GM18526 (cell line): ENCODE results near the gene GUCY1A2.

ENCODE experiments used
- POLR2A ChIP-seq: IDR thresholded peaks from 3 replicates; pipeline ENCODE4 v1.6.1; 2011; ENCODE audit not compliant: insufficient read length; ENCODE audit errors: extremely low read depth

The GUCY1A2 gene

GRCh38 chr11:106969644-106970355, 48.5 kb downstream of the GUCY1A2 start:
- no peak for TF ChIP-seq POLR2A

DNA sequence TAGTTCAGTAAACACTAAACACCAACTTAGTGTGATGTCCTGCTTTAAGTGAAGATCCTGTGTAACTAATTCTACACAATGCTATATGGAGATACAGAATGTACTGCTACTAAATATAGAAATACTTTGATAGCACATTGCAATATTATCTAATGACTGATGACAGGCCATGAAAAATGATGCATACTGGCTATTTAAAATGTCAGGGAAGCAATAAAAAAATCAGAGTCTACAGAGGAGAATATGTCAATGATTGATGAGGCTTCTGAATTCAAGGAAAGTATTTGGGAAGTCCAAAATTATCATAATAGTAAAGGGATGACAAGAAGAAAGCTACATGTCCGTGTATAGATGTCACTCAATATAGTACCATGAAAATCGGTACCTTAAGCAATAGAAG, 55.3 kb downstream of the GUCY1A2 start:
- no peak for TF ChIP-seq POLR2A

DNA sequence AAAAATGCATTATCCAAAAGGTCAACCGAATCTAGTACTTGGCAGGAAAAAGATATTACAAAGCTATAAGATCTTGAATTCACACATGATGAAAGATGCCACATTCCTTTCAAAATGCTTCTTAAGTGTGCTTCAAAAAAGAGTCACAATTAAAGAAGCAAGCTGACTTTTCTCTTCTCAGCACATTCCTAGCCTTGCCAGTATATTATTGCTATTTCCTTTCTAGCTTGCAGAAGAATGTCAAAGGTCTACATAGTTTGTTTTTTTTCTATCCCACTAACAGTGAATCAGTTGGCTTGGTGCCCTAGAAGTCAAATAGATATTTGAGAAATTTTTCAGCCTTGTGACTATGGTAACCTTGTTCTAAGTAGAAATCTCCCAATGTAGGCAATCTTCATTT, 56.8 kb downstream of the GUCY1A2 start:
- no peak for TF ChIP-seq POLR2A

DNA sequence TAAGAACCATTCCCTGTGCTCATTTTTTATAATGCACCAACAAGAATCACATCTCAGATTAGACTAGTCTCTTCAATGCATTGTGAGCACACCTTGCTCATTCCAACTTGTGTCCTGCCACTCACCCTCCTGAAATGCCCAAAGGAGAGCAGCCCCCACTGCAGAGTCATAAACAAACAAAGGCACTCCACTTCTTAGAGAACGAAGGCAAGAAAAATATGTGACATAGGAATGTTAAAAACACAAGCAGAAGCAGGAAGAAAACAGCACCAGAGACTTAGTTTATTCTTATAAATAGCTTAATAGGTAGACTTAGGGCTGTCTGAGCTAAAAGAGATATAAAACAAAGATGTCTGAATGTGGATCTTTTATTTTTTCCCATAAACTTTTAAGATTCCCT, 57.2 kb downstream of the GUCY1A2 start:
- no peak for TF ChIP-seq POLR2A

- no peak for TF ChIP-seq POLR2A
These were observed 58.5 kb downstream of the GUCY1A2 start for GRCh38 chr11:106959800-106960199.

DNA sequence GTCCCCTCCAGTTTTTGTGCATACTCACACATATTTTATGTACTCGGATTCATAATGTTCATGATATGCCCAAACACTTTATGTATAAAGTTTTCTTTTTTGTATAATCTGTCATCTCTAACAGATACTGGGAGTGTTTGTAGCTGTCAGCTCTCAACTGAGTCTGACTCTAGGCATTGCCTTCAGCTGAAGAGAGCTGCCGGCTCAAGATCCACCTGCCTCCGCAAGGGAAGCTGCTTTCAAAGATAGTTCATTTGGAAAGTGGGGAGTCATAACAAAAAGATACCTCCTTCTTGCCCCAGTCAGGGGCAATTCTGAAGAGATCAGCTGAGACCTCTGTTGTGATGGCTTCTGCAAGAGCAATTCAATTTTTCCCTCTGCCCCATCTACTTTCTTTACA, 58.9 kb downstream of the GUCY1A2 start:
- no peak for TF ChIP-seq POLR2A

DNA sequence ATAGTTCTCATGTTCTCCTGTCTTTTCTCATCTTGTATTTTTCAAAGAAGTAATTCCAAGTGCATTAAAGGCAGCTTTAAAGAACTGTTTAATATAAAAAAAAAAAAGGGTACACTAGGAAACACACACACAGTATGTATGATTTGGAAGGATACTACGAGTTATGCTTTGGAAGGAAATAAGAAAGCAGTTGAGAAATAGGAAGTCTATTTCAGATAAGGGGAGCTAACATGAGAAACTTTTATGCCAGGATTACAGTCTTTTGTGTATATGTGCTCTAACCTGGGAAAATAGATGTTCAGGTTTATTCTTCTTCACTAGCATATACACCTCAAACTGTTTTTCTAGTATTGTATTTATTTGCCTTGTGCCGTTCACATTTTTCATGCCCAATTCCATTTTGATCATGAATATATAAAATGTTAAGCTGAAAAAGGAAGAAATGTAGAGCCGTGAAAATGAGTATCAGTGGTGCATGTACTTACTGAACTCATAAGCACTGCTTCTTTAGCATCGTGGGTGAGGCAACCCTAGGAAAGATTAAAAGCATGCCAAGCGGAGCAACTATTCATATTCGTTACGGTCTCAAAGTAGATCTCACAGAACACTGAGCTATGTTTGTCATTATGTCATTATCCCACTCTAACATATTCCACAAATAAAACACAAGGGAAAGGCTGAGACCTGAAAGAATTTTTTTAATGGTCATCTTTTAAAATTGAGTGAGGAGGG, 59.6 kb downstream of the GUCY1A2 start:
- TF ChIP-seq POLR2A, result no peak

DNA sequence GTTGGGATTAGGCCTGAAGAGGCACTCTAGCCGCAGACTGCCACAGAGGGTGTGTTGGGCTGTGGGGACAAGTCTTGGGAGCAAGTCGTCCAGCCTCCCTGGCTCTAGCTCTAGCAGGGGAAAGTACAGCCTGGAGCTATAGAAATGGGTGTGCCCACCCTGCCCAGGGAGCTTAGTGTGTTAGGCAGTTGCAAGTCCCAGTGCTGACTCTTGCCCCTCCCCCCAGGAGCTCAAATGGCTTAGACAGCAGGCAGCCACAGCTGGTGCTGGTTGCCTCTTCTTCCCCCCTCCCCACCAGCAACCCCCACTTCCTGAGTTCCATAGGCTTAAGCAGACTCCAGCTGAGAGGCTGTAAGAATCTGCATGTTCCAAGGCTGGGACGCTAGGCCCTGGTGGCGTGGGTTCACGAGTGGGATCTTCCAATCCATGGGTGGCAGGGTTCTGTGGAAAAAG, 61.2 kb downstream of the GUCY1A2 start:
- no peak for TF ChIP-seq POLR2A

DNA sequence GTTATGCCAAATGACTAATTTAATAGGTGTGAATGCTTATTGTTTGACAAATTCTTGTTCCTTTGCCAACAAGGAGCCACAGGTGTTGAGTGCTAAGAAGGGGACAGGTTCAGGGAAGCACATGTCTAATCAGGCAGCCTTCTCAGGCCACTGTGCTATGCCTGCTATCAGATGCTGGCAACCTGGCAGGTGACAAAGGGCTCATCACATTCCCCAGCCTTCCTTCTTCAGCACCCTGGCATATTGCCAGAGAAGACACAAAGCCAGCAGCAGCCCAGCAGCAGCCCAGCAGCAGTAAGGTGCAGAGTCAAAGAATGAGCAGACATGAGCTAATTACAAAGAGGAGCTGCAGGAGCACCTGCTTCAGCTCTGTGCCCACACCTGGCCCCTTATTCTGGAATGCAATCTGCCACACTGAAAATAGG, 68.2 kb downstream of the GUCY1A2 start:
- no peak for TF ChIP-seq POLR2A

- TF ChIP-seq POLR2A, result no peak
These were observed 75.2 kb downstream of the GUCY1A2 start for GRCh38 chr11:106943089-106943488.

DNA sequence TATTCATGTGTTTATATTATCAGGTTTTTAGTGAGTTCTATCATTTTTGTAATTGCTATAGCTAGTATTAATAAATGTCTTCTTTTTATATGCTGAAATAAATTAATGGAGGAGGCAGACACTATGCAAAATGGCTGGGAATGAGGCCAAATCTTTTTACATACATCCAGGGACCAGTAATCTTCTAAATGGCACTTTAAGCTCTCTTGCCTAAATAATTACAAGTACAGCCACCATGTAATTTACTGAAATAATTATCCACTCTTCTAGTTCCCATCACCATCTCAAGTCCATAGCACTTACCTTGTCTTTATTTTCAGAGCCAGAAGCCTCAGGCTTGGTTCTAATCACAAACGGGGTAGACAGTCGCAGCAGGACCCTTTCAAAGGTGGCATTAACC, 79.1 kb downstream of the GUCY1A2 start:
- TF ChIP-seq POLR2A, result no peak

DNA sequence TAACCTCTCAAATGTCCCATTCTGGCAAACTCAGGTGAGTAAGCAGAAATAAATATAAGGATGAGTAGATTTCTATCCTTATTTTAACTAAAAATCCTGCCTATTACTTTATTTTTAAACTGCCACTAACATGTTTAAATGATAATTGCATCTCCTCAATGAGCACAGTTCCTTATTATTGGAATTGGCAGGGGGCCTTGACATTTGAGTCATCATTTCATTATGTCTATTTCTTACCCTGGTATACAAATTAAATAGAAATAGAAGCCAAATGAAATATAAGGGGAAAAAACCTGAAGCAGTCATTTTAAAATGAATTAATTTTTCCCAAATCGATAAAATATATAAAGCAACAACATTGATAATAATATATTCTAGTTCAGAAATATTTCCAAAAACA, 81.2 kb downstream of the GUCY1A2 start:
- TF ChIP-seq POLR2A, result no peak

GRCh38 chr11:106925245-106925644, 93.0 kb downstream of the GUCY1A2 start:
- no peak for TF ChIP-seq POLR2A

DNA sequence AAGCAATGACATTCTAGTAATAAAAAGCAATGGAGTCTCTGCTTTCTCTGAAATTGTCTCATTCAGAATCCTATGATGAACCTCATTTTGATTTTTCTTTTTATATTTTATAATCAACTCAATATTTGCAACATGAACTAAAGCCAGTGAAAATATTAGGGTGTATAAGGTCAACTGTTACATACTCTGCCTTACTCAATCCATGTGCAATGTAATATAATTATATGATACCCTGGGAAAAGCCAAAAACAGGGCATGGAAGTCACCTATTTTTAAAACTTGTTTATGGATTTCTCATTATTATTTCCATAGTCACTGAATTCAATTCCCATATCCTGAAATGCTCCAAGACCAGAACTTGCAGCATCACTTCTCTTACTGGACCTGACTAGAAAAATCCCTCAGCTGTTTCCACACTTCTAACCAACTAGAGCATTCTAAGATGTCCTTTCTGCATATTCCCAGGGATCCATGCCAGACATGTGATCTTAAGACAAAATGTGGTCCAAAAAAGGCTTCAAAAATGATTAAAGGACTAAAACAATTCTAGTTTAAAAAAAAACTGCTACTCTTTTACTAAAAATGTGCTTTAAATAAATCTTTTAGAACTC, 97.3 kb downstream of the GUCY1A2 start:
- TF ChIP-seq POLR2A, result no peak

DNA sequence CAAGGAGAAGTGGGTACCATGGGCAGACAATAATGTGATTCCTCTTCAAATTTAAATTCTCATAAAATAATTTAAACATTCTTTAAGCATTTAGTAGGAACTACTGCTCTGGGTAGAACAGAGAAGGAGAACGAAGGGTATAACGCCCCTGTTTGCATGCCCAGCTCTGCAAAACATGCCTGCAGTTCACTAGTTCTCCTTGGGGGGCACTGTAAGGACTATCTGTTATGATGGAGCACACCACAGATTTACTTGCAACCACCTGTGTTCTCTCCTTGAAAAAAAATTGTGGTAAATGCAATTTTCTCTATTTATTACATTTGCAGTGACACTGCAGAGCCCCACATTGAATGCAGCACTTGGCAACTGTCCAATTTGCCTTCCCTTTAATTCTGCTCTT, 100.3 kb downstream of the GUCY1A2 start:
- TF ChIP-seq POLR2A, result no peak

GRCh38 chr11:106914409-106914808, 103.9 kb downstream of the GUCY1A2 start:
- no peak for TF ChIP-seq POLR2A
